GM19438 (cell line): Measurements from ENCODE around the gene C1QTNF4.
"Not testable (repeated sequence)": the region's sequence is repeated elsewhere in the genome, so short reads cannot be mapped to it uniquely, and the experiment has no call there.

Experiments
- ATAC-seq: cut with Tn5 transposase; IDR thresholded peaks from one replicate; pipeline ENCODE4 v1.9.1; 2021; ENCODE audit warnings: low read depth; ENCODE audit not compliant: unreplicated experiment

Gene C1QTNF4

GRCh38 chr11:47593934-47594855 is at the start of gene C1QTNF4:
Gene C1QTNF4, minus strand, starts transcription at chr11:47594411. Its CDS starts 3,601 bp downstream, at chr11:47590810.
- no peak for ATAC-seq

GRCh38 chr11:47642099-47642855 is 48.1 kb upstream of the C1QTNF4 start, which contains the start of gene MTCH2:
Gene MTCH2, minus strand, starts transcription at chr11:47642559. Its CDS starts 94 bp downstream, at chr11:47642465.
- ATAC-seq: peak; percentile 90

GRCh38 chr11:47641600-47642098 is 47.4 kb upstream of the C1QTNF4 start:
- ATAC-seq: no peak

GRCh38 chr11:47640506-47640905 is 46.3 kb upstream of the C1QTNF4 start:
- not testable (repeated sequence) for ATAC-seq

GRCh38 chr11:47636331-47636730 is 42.1 kb upstream of the C1QTNF4 start:
- ATAC-seq: not testable (repeated sequence)

- ATAC-seq: no peak
Observed at GRCh38 chr11:47631473-47631872, 37.3 kb upstream of the C1QTNF4 start.

- ATAC-seq: no peak
Observed at GRCh38 chr11:47628026-47628425, 33.8 kb upstream of the C1QTNF4 start.

- no peak for ATAC-seq
Observed at GRCh38 chr11:47626234-47626633, 32.0 kb upstream of the C1QTNF4 start.

GRCh38 chr11:47620836-47621378 is 26.7 kb upstream of the C1QTNF4 start:
- ATAC-seq: no peak

GRCh38 chr11:47617417-47617809 is 23.2 kb upstream of the C1QTNF4 start:
- ATAC-seq: no peak

- no peak for ATAC-seq
Observed at GRCh38 chr11:47616726-47617416, 22.7 kb upstream of the C1QTNF4 start.

GRCh38 chr11:47615249-47615648 is 21.0 kb upstream of the C1QTNF4 start:
- no peak for ATAC-seq

- peak; percentile 79 for ATAC-seq
Observed at GRCh38 chr11:47611348-47611794, 17.2 kb upstream of the C1QTNF4 start.

GRCh38 chr11:47609675-47610074 is 15.5 kb upstream of the C1QTNF4 start:
- ATAC-seq: no peak

GRCh38 chr11:47607380-47607779 is 13.2 kb upstream of the C1QTNF4 start:
- no peak for ATAC-seq

- ATAC-seq: no peak
Observed at GRCh38 chr11:47606731-47607130, 12.5 kb upstream of the C1QTNF4 start.

GRCh38 chr11:47605921-47606320 is 11.7 kb upstream of the C1QTNF4 start:
- ATAC-seq: no peak

- no peak for ATAC-seq
Observed at GRCh38 chr11:47603295-47603694, 9.1 kb upstream of the C1QTNF4 start.

- no peak for ATAC-seq
Observed at GRCh38 chr11:47599902-47600301, 5.7 kb upstream of the C1QTNF4 start.

GRCh38 chr11:47595967-47596366 is 1.8 kb upstream of the C1QTNF4 start:
- ATAC-seq: no peak
